ENCODE results near the gene FDPS.

GRCh38 chr1:155279268-155279667, 29.4 kb upstream of the FDPS start:
- no peak for TF ChIP-seq CTCF (conservative IDR thresholded peaks at IDR 0.05; ENCODE audit: low read depth, low read length)
- TF ChIP-seq EZH2phosphoT487 (IDR thresholded peaks at IDR 0.05; ENCODE audit: borderline replicate concordance, low read length), result no peak
